Hematopoietic multipotent progenitor cell treated with erythropoietin and hydrocortisone succinate and interleukin-3 and kit ligand, for 15 days (in vitro differentiated cells): ENCODE measurements around the gene TTI1.
"Not testable (repeated sequence)": the region's sequence is repeated elsewhere in the genome, so short reads cannot be mapped to it uniquely, and the experiment has no call there.

Experiments
- DNase-seq: peaks from one replicate; pipeline ENCODE4 v3.0.0-alpha.2; 2015; ENCODE audit warnings: low spot score

TTI1 gene

GRCh38 chr20:37968841-37969401, 64.3 kb downstream of the TTI1 start:
- no peak for DNase-seq

DNA sequence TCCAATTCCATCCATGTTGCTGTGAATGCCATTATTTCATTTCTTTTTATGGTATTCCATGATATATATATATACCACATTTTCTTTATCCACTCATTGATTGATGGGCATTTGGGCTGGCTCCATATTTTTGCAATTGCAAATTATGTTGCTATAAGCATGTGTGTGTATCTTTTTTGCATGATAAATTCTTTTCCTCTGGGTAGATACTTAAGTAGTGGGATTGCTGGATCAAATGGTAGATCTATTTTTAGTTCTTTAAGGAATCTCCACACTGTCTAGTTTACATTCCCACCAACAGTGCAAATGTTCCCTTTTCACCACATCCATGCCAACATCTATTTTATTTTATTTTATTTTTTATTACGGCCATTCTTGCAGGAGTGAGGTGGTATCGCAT, 69.8 kb downstream of the TTI1 start:
- not testable (repeated sequence) for DNase-seq

- DNase-seq, result no peak
Observed at GRCh38 chr20:37961066-37961465, 72.2 kb downstream of the TTI1 start.

- no peak for DNase-seq
Observed at GRCh38 chr20:37958856-37959520, 74.3 kb downstream of the TTI1 start.

DNA sequence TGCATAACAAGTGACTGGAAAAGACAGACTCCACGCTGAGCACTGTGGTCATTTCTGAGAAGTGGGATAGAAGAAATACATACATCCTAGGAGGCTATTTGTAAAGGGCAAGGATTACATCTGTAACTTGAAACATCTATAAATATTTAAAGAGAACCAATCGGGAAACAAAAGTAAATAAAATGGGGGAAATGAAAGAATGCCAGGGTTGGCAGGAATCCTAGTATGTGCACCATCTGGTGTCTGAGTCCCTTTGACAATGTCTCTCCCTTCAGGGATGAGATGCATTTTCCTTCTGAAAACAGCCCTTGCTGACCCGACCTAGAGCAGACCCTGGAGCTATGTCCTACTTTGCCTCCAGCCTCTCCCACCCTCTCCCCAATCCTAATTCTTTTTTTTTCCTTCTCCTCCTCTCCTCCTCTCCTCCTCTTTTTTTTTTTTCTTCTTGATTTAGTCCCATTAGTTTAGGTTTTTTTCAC, 77.1 kb downstream of the TTI1 start:
- no peak for DNase-seq

- no peak for DNase-seq
Observed at GRCh38 chr20:37955511-37955910, 77.7 kb downstream of the TTI1 start.

DNA sequence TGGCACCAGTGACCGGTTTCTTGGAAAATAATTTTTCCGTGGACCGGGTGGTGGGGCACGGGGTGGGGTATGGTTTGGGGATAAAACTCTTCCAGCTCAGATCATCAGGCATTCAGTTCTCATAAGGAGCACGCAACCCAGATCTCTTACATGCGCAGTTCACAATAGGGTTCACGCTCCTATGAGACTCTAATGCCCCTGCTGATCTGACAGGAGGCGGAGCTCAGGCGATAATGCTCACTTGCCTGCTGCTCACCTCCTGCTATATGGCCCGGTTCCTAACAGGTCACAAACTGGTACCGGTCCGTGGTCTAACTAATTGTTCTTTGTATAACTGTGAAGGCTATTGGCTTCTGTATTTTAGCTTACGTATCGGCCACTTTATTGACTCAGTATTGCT, 78.6 kb downstream of the TTI1 start:
- DNase-seq, result no peak

GRCh38 chr20:37954190-37954589, 79.1 kb downstream of the TTI1 start:
- no peak for DNase-seq

GRCh38 chr20:37948956-37949355, 84.3 kb downstream of the TTI1 start:
- no peak for DNase-seq

DNA sequence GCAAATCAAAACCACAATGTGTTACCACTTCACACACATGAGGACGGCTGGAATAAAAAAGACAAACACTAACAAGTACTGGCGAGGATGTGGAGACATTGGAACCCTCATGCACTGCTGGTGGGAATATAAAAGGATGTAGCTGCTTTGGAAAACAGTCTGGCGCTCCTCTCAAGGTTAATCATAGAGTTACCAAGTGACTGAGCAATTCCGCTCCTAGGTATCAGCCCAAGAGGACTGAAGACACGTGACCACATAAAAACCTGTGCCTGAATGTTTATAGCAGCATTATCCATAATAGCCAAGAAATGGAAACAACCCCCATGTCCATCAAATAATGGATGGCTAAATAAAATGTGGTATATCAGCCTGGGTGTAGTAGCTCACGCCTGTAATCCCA, 85.3 kb downstream of the TTI1 start:
- DNase-seq, result no peak

DNA sequence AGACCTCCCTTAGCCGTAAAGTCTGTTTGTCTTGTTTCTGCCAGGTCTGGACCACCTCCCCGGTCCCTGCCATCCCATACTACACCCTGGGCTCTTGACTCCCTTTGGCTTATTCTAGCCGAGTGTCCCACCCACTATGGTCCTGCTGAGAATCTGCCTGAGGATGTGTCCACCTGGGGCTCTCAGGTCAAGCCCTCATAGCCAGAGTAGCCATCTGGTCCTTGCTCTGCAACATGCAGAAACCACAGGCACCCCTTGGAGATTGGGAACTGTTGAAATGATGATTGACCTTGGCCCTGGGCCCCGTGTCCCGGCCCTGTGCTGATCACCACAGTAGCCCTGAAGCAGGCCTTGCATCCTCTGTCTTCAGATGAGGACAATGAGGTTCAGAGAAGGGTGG, 86.3 kb downstream of the TTI1 start:
- no peak for DNase-seq

- no peak for DNase-seq
Observed at GRCh38 chr20:37945091-37945547, 88.1 kb downstream of the TTI1 start.

DNA sequence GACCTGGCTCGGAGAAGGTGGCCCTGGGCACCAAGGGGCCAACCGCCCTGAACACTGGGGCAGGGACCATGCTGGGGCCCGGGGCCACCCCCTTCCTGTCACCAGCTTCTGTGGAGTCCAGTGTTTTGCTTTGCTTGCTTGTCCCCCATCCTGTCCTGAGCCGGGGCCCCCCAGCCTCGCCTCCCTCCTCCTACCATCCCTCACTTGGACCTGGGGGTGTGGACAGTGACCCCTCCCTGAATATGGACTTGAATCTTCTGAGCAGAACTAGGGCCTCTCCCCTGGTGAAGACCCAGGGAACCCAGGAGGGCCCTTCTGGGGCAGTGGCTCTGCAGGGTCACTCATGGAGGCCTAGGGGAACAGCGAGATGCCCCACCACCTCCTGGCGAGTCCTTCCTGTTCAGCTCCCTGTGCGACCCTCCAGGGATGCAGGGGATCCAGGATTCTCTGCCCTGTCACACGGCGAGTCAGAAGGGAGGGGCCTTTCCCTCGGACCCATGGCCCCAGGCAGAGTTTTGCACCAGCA, 88.7 kb downstream of the TTI1 start:
- DNase-seq, result no peak

GRCh38 chr20:37943501-37944455, 89.5 kb downstream of the TTI1 start:
- DNase-seq, result no peak

DNA sequence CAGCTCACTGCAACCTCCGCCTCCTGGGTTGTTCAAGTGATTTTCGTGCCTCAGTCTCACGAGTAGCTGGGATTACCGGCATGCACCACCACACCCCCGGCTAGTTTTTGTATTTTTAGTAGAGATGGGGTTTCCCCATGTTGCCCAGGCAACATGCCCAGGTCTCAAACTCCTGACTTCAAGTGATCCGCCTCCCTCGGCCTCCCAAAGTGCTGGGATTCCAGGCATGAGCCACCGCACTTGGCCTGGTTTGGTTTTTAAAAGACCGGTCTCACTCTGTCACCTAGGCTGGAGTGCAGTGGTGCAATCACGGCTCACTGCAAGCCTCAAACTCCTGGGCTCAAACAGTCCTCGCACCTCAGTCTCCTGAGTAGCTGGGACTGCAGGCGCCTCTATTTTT, 90.2 kb downstream of the TTI1 start:
- no peak for DNase-seq

GRCh38 chr20:37941992-37942391, 91.3 kb downstream of the TTI1 start:
- no peak for DNase-seq

- no peak for DNase-seq
Observed at GRCh38 chr20:37941332-37941731, 91.9 kb downstream of the TTI1 start.

GRCh38 chr20:37940858-37941257, 92.4 kb downstream of the TTI1 start:
- DNase-seq, result no peak

DNA sequence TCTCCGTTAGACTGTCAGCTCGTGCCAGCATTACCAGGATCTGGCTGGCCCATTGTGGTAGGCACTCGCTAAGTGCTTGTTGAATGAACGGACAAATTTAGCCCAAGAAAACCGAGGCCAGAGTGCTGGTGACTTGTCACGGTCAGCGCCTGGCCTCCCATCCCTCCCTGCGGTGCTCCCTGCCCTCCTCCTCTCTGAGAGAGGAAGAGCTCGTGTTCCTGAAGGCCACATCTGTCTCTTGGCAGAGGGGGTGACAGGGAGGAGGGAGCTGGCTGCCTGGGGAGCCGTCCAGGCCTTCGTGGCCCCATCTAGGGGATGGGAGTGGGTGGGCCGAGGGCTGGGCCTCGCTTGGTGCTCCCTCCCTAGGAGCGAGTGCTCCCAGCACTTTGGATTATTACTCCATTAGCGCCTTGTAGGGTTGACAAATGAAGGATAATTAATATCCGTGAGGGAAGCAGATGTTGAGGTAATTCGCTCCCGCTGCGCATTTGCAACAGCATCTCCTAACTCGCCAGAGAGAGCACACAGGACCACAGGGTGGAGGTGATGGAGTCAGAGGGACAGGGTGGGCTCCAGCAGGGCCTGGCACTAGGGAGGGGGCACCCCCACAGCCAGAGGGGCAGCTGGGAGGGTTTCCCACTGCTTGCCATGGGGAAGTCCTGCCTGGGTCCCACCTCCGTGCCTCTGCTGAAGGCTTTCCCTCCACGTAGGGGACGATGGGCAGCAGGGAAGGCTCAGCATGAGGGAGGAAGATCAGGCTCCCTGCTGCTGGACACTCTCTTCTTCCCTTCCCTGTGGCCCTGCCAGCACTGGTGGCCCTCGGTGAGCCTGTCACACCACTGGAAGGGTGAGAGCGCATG, 93.3 kb downstream of the TTI1 start:
- DNase-seq, result no peak

DNA sequence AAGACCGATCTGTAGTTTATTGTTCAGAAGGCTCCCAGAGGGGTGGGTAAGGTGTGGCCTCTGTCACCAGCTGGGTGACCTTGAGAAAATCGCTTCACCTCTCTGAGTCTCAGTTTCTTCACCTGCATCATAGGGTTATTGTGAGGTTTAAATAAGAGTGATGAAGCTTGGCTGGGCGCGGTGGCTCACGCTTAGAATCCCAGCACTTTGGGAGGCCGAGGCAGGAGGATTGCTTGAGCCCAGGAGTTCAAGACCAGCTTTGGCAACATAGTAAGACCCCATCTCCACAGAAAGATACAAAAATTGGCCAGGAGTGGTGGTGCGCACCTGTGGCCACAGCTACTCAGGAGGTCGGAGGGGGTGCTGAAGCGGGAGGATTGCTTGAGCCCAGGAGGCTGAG, 94.3 kb downstream of the TTI1 start:
- no peak for DNase-seq

- DNase-seq, result no peak
Observed at GRCh38 chr20:37938181-37938750, 95.0 kb downstream of the TTI1 start.
